GM18508 (cell line): ENCODE data around the gene GABARAPL1.
"Not testable (repeated sequence)": the region's sequence is repeated elsewhere in the genome, so short reads cannot be mapped to it uniquely, and the experiment has no call there.

ENCODE experiments used
- ATAC-seq: cut with Tn5 transposase; IDR thresholded peaks from one replicate; pipeline ENCODE4 v1.9.1; 2021; ENCODE audit warnings: moderate number of reproducible peaks; ENCODE audit not compliant: insufficient read depth, unreplicated experiment

GABARAPL1 gene

GRCh38 chr12:10212739-10213131 is at the start of gene GABARAPL1:
Gene GABARAPL1, plus strand, starts transcription at chr12:10212877. Its CDS starts 253 bp downstream, at chr12:10213130.
- ATAC-seq = no peak

- ATAC-seq = no peak
Observed at GRCh38 chr12:10163084-10163483, 49.6 kb upstream of the GABARAPL1 start.

- ATAC-seq = no peak
Observed at GRCh38 chr12:10165421-10165820, 47.3 kb upstream of the GABARAPL1 start.

GRCh38 chr12:10167599-10167998 is 45.1 kb upstream of the GABARAPL1 start:
- no peak for ATAC-seq

- no peak for ATAC-seq
Observed at GRCh38 chr12:10169104-10169503, 43.6 kb upstream of the GABARAPL1 start.

- no peak for ATAC-seq
Observed at GRCh38 chr12:10170216-10170615, 42.5 kb upstream of the GABARAPL1 start.

GRCh38 chr12:10171973-10172728 is 40.5 kb upstream of the GABARAPL1 start, which contains the start of gene OLR1:
Gene OLR1, minus strand, starts transcription at chr12:10172132. Its CDS starts 55 bp downstream, at chr12:10172077.
- ATAC-seq = no peak

- no peak for ATAC-seq
Observed at GRCh38 chr12:10174986-10175614, 37.6 kb upstream of the GABARAPL1 start.

- ATAC-seq = no peak
Observed at GRCh38 chr12:10175846-10176636, 36.6 kb upstream of the GABARAPL1 start.

GRCh38 chr12:10178821-10179220 is 33.9 kb upstream of the GABARAPL1 start, which contains the start of gene TMEM52B:
Gene TMEM52B, plus strand, starts transcription at chr12:10179032. Its CDS starts 543 bp downstream, at chr12:10179575.
- no peak for ATAC-seq

- ATAC-seq = no peak
Observed at GRCh38 chr12:10179776-10180181, 32.9 kb upstream of the GABARAPL1 start.

GRCh38 chr12:10182354-10183049 is 30.2 kb upstream of the GABARAPL1 start:
- ATAC-seq = no peak

- ATAC-seq = no peak
Observed at GRCh38 chr12:10184261-10184843, 28.3 kb upstream of the GABARAPL1 start.

GRCh38 chr12:10186299-10186698 is 26.4 kb upstream of the GABARAPL1 start:
- ATAC-seq = no peak

- not testable (repeated sequence) for ATAC-seq
Observed at GRCh38 chr12:10186958-10187357, 25.7 kb upstream of the GABARAPL1 start.

- no peak for ATAC-seq
Observed at GRCh38 chr12:10189653-10190052, 23.0 kb upstream of the GABARAPL1 start.

- ATAC-seq = no peak
Observed at GRCh38 chr12:10190558-10191388, 21.9 kb upstream of the GABARAPL1 start.

GRCh38 chr12:10191865-10192264 is 20.8 kb upstream of the GABARAPL1 start:
- no peak for ATAC-seq

- no peak for ATAC-seq
Observed at GRCh38 chr12:10194160-10194670, 18.5 kb upstream of the GABARAPL1 start.
